ENCODE results near the gene LZTS3. TPM values are rescaled to one million over a fixed set of nuclear protein-coding genes. Genes with fewer than 3 reads are reported as not detected.

LZTS3 gene
- total RNA-seq, 1 donor from 2014 or later: 47.8 TPM

Other genes starting within 250 kb of the LZTS3 start
- 2.7 TPM in 2 replicates for gene GNRH2, start 129.9 kb downstream of the LZTS3 start, total RNA-seq
- gene MRPS26, start 127.5 kb downstream of the LZTS3 start, total RNA-seq: 74.3 and 75.1 TPM in 2 replicates
- not detected in 2 replicates for gene OXT, start 101.9 kb downstream of the LZTS3 start, total RNA-seq
- not detected in 2 replicates for gene AVP, start 88.8 kb downstream of the LZTS3 start, total RNA-seq
- 14.2 and 16.1 TPM in 2 replicates for gene FASTKD5, start 13.7 kb downstream of the LZTS3 start, total RNA-seq
- gene UBOX5, start 13.7 kb downstream of the LZTS3 start, total RNA-seq: 8.3 and 9.2 TPM in 2 replicates
- gene DDRGK1, start 31.1 kb upstream of the LZTS3 start, total RNA-seq: 73.0 and 78.0 TPM in 2 replicates
- gene ITPA, start 35.9 kb upstream of the LZTS3 start, total RNA-seq: 62.3 and 67.8 TPM in 2 replicates
- 1.9 and 2.0 TPM in 2 replicates for gene SLC4A11, start 65.6 kb upstream of the LZTS3 start, total RNA-seq
- 29.5 and 29.9 TPM in 2 replicates for gene DNAAF9, start 234.1 kb upstream of the LZTS3 start, total RNA-seq

Measured in progenitor cell of endocrine pancreas (in vitro differentiated cells).